Mesothelial cell of epicardium (in vitro differentiated cells): ENCODE measurements around the gene ZNHIT2. TPM values are rescaled to one million over a fixed set of nuclear protein-coding genes. Genes with fewer than 3 reads are reported as not detected.
A peak's percentile ranks its signal among the peaks of the same experiment; 100 is the strongest.

ENCODE experiments used
- DNase-seq, 2 experiments: peaks; one replicate each; pipeline ENCODE4 v3.0.0; 2021; ENCODE audit warnings: low spot score in 2 of 2; ENCODE audit not compliant: unreplicated experiment in 2 of 2
- H3K27ac Mint-ChIP-seq: 2 replicates; pipeline ENCODE4 v1.8.0; 2021; ENCODE audit warnings: mixed read lengths
- H3K27me3 Mint-ChIP-seq: 2 replicates; pipeline ENCODE4 v1.8.0; 2021; ENCODE audit warnings: low read depth, mixed read lengths
- H3K36me3 Mint-ChIP-seq: 2 replicates; pipeline ENCODE4 v1.8.0; 2021; ENCODE audit warnings: mixed read lengths
- H3K4me1 Mint-ChIP-seq: 2 replicates; pipeline ENCODE4 v1.8.0; 2021; ENCODE audit warnings: mixed read lengths
- H3K4me3 Mint-ChIP-seq: 2 replicates; pipeline ENCODE4 v1.8.0; 2021; ENCODE audit warnings: mild to moderate bottlenecking, moderate library complexity, mixed read lengths
- H3K9me3 Mint-ChIP-seq: 2 replicates; pipeline ENCODE4 v1.8.0; 2021; ENCODE audit warnings: mixed read lengths
- CTCF ChIP-seq: fragments of 200-600 bp; sonication (generic); IDR thresholded peaks from one replicate; pipeline ENCODE4 v1.5.0; 2021; ENCODE audit warnings: antibody characterized with exemption; ENCODE audit not compliant: unreplicated experiment
- total RNA-seq: library from RNA; stranded (reverse); gene quantifications from 3 replicates; pipeline ENCODE4 v1.2.1, GENCODE V29; 2021

Gene ZNHIT2
- total RNA-seq, 1 donor from 2014 or later = 7.5 TPM

GRCh38 chr11:65083834-65084597 lies 33.5 kb downstream of the ZNHIT2 start, which contains the start of the genes CDCA5 and ZFPL1:
CDCA5 (minus strand) TSS chr11:65084040; CDS start chr11:65083978, 62 bp downstream.
ZFPL1 (plus strand) TSS chr11:65084222; CDS start chr11:65084699, 477 bp downstream.
- Mint-ChIP-seq H3K4me1 (peaks cover 25% of the 10 kb centered on the region), H3K4me3 (peak within 1 kb of the TSS; percentile 96), H3K36me3 (peaks cover 17% of the 10 kb centered on the region), H3K27ac (peak within 1 kb of the TSS; percentile 99), H3K27me3 (no peaks in the 10 kb centered on the region), H3K9me3 (no peaks in the 10 kb centered on the region)
- peak; percentile 95 to 97 for DNase-seq
- no peak for TF ChIP-seq CTCF

- Mint-ChIP-seq H3K27me3 (no peaks in the 10 kb centered on the region), H3K27ac (peak overlapping the region; percentile 99), H3K4me1 (peaks cover 25% of the 10 kb centered on the region), H3K9me3 (no peaks in the 10 kb centered on the region), H3K36me3 (peaks cover 14% of the 10 kb centered on the region), H3K4me3 (peak overlapping the region; percentile 96)
- DNase-seq = no peak
- TF ChIP-seq CTCF = no peak
Measured at GRCh38 chr11:65083134-65083833, 34.2 kb downstream of the ZNHIT2 start.

GRCh38 chr11:65078786-65079342 lies 38.6 kb downstream of the ZNHIT2 start:
- no peak for DNase-seq
- peaks cover 12% of the 10 kb centered on the region for H3K4me1 Mint-ChIP-seq
- no peak overlapping the region for H3K27ac Mint-ChIP-seq
- H3K9me3 Mint-ChIP-seq = no peaks in the 10 kb centered on the region
- H3K36me3 Mint-ChIP-seq = peaks cover 12% of the 10 kb centered on the region
- no peak overlapping the region for H3K4me3 Mint-ChIP-seq
- no peak for TF ChIP-seq CTCF
- H3K27me3 Mint-ChIP-seq = no peaks in the 10 kb centered on the region

GRCh38 chr11:65078151-65078550 lies 39.4 kb downstream of the ZNHIT2 start:
- H3K27me3 Mint-ChIP-seq = no peaks in the 10 kb centered on the region
- no peaks in the 10 kb centered on the region for H3K9me3 Mint-ChIP-seq
- H3K4me3 Mint-ChIP-seq = no peak overlapping the region
- peaks cover 6% of the 10 kb centered on the region for H3K4me1 Mint-ChIP-seq
- peak in 1 of 2 experiments; percentile 57 for DNase-seq
- peak; percentile 84 for TF ChIP-seq CTCF
- no peak overlapping the region for H3K27ac Mint-ChIP-seq
- H3K36me3 Mint-ChIP-seq = peaks cover 12% of the 10 kb centered on the region

- no peaks in the 10 kb centered on the region for H3K27me3 Mint-ChIP-seq
- peaks cover 12% of the 10 kb centered on the region for H3K36me3 Mint-ChIP-seq
- no peak overlapping the region for H3K27ac Mint-ChIP-seq
- no peak overlapping the region for H3K4me3 Mint-ChIP-seq
- no peak for DNase-seq
- H3K9me3 Mint-ChIP-seq = no peaks in the 10 kb centered on the region
- no peak for TF ChIP-seq CTCF
- H3K4me1 Mint-ChIP-seq = no peaks in the 10 kb centered on the region
Measured at GRCh38 chr11:65077451-65077850, 40.0 kb downstream of the ZNHIT2 start.
